Sigmoid colon (tissue), 3 donors: ENCODE measurements around the gene OR2V2.
"Not testable (repeated sequence)": the region's sequence is repeated elsewhere in the genome, so short reads cannot be mapped to it uniquely, and the experiment has no call there.

ENCODE experiments used
- POLR2A ChIP-seq, 2 donors: fragments of 450-650 bp; IDR thresholded peaks; one replicate each; pipeline ENCODE4 v1.6.1; 2016; ENCODE audit warnings: antibody characterized with exemption in 2 of 2, mild to moderate bottlenecking in 2 of 2, moderate library complexity in 2 of 2
- TF ChIP-seq, protein P1 (sequence below), 4 experiments: fragments of 450-650 bp in 3 of 4; fragments of 200-600 bp in 1 of 4; IDR thresholded peaks; one replicate each; pipeline ENCODE4 v1.5.1; 2016 to 2019; ENCODE audit warnings: antibody characterized with exemption in 4 of 4, mild to moderate bottlenecking in 3 of 4, moderate library complexity in 2 of 4

DNA sequence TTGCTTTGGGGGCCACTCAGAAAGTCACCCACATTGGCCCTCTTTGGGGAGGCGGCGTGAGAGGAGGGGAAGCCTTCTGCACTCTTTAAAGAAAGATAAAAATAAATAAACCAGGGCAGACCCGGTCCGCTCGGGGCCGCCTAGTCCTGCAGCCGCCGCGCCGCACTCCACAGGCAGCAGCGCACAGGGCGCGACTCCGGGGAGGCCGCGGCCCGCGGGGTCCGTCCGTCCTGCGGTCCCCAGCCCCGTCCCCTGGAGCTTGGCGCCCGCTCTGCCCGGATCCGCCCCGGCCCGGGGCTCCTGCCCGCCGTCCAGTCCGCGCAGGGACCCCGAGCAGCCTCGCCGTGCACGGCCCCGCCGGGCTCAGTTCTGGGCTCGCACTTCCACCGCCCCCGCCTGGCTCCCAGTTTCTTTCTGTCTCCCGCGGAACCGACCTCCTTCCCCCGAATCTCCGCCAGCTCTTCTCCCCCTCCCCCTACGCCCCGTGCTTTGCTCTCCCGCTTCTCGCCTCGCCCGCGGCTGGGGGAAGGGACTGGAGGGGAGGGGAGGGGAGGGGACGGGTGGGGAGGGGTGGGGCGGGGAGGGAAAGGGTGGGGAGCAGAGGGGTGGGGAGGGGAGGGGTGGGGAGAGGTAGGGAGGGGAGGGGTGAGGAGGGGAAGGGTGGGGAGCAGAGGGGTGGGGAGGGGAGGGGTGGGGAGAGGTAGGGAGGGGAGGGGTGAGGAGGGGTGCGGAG lies 49.5 kb upstream of the OR2V2 start:
- TF ChIP-seq, protein P1, sequence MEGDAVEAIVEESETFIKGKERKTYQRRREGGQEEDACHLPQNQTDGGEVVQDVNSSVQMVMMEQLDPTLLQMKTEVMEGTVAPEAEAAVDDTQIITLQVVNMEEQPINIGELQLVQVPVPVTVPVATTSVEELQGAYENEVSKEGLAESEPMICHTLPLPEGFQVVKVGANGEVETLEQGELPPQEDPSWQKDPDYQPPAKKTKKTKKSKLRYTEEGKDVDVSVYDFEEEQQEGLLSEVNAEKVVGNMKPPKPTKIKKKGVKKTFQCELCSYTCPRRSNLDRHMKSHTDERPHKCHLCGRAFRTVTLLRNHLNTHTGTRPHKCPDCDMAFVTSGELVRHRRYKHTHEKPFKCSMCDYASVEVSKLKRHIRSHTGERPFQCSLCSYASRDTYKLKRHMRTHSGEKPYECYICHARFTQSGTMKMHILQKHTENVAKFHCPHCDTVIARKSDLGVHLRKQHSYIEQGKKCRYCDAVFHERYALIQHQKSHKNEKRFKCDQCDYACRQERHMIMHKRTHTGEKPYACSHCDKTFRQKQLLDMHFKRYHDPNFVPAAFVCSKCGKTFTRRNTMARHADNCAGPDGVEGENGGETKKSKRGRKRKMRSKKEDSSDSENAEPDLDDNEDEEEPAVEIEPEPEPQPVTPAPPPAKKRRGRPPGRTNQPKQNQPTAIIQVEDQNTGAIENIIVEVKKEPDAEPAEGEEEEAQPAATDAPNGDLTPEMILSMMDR (IDR thresholded peaks at IDR 0.05) = not testable (repeated sequence)
- TF ChIP-seq POLR2A (IDR thresholded peaks at IDR 0.05) = not testable (repeated sequence)
